ENCODE measurements around the gene C1orf198.

C1orf198 gene

GRCh38 chr1:230824919-230825721, 43.2 kb downstream of the C1orf198 start:
- peaks cover 6% of the 10 kb centered on the region; the same call in 1 of the 2 replicates for H3K27me3 ChIP-seq (ENCODE audit: control insufficient read depth, low read length)
- no peaks in the 10 kb centered on the region for H4K20me1 ChIP-seq (ENCODE audit: control insufficient read depth, insufficient read depth, low read depth, low read length)
- no peaks in the 10 kb centered on the region for H3K36me3 ChIP-seq (ENCODE audit: control insufficient read depth, low read length)
- H3K4me3 ChIP-seq (ENCODE audit: low read length) = no peak overlapping the region
- no peaks in the 10 kb centered on the region for H3K79me2 ChIP-seq (ENCODE audit: control insufficient read depth, low read length)
- no peak overlapping the region for H3K4me2 ChIP-seq (ENCODE audit: low read length)
- H3F3A ChIP-seq (ENCODE audit: control insufficient read depth, insufficient read depth) = no peaks in the 10 kb centered on the region
- H3K9me2 ChIP-seq (replicated peaks; ENCODE audit: control insufficient read depth, low read length) = no peaks in the 10 kb centered on the region
- TF ChIP-seq EZH2phosphoT487 (IDR thresholded peaks at IDR 0.05; ENCODE audit: borderline replicate concordance, low read length) = no peak
- H3K9me3 ChIP-seq (ENCODE audit: control insufficient read depth, insufficient read depth, low read length) = no peaks in the 10 kb centered on the region
- no peak overlapping the region for H3K27ac ChIP-seq (ENCODE audit: low read depth, low read length)
- H3K4me1 ChIP-seq (ENCODE audit: control insufficient read depth, low read length) = no peaks in the 10 kb centered on the region

GRCh38 chr1:230824551-230824918, 43.8 kb downstream of the C1orf198 start:
- no peaks in the 10 kb centered on the region for H3F3A ChIP-seq (ENCODE audit: control insufficient read depth, insufficient read depth)
- TF ChIP-seq CTCF (IDR thresholded peaks at IDR 0.05; ENCODE audit: low read depth, low read length, poor library complexity, severe bottlenecking) (no peak), EZH2phosphoT487 (IDR thresholded peaks at IDR 0.05; ENCODE audit: borderline replicate concordance, low read length) (no peak)
- no peaks in the 10 kb centered on the region for H3K9me2 ChIP-seq (replicated peaks; ENCODE audit: control insufficient read depth, low read length)
- H3K4me1 ChIP-seq (ENCODE audit: control insufficient read depth, low read length) = no peaks in the 10 kb centered on the region
- no peak overlapping the region for H3K4me3 ChIP-seq (ENCODE audit: low read length)
- H3K9me3 ChIP-seq (ENCODE audit: control insufficient read depth, insufficient read depth, low read length) = no peaks in the 10 kb centered on the region
- no peak overlapping the region for H3K4me2 ChIP-seq (ENCODE audit: low read length)
- H3K27me3 ChIP-seq (ENCODE audit: control insufficient read depth, low read length) = peaks cover 9% of the 10 kb centered on the region; the same call in 1 of the 2 replicates
- no peak overlapping the region for H3K27ac ChIP-seq (ENCODE audit: low read depth, low read length)
- H3K36me3 ChIP-seq (ENCODE audit: control insufficient read depth, low read length) = no peaks in the 10 kb centered on the region
- no peaks in the 10 kb centered on the region for H4K20me1 ChIP-seq (ENCODE audit: control insufficient read depth, insufficient read depth, low read depth, low read length)
- no peaks in the 10 kb centered on the region for H3K79me2 ChIP-seq (ENCODE audit: control insufficient read depth, low read length)

GRCh38 chr1:230823931-230824381, 44.4 kb downstream of the C1orf198 start:
- H3K36me3 ChIP-seq (ENCODE audit: control insufficient read depth, low read length) = no peaks in the 10 kb centered on the region
- no peaks in the 10 kb centered on the region for H4K20me1 ChIP-seq (ENCODE audit: control insufficient read depth, insufficient read depth, low read depth, low read length)
- H3K79me2 ChIP-seq (ENCODE audit: control insufficient read depth, low read length) = no peaks in the 10 kb centered on the region
- H3K4me1 ChIP-seq (ENCODE audit: control insufficient read depth, low read length) = no peaks in the 10 kb centered on the region
- no peaks in the 10 kb centered on the region for H3F3A ChIP-seq (ENCODE audit: control insufficient read depth, insufficient read depth)
- no peaks in the 10 kb centered on the region for H3K9me3 ChIP-seq (ENCODE audit: control insufficient read depth, insufficient read depth, low read length)
- no peak overlapping the region for H3K4me3 ChIP-seq (ENCODE audit: low read length)
- H3K9me2 ChIP-seq (replicated peaks; ENCODE audit: control insufficient read depth, low read length) = no peaks in the 10 kb centered on the region
- H3K4me2 ChIP-seq (ENCODE audit: low read length) = no peak overlapping the region
- no peak for TF ChIP-seq CTCF (IDR thresholded peaks at IDR 0.05; ENCODE audit: low read depth, low read length, poor library complexity, severe bottlenecking)
- TF ChIP-seq EZH2phosphoT487 (IDR thresholded peaks at IDR 0.05; ENCODE audit: borderline replicate concordance, low read length) = no peak
- no peak overlapping the region for H3K27ac ChIP-seq (ENCODE audit: low read depth, low read length)
- peaks cover 9% of the 10 kb centered on the region; the same call in 1 of the 2 replicates for H3K27me3 ChIP-seq (ENCODE audit: control insufficient read depth, low read length)

- Histone ChIP-seq H3K27ac (ENCODE audit: low read depth, low read length) (no peak overlapping the region), H3F3A (ENCODE audit: control insufficient read depth, insufficient read depth) (no peaks in the 10 kb centered on the region), H3K27me3 (ENCODE audit: control insufficient read depth, low read length) (peaks cover 9% of the 10 kb centered on the region; the same call in 1 of the 2 replicates), H3K9me3 (ENCODE audit: control insufficient read depth, insufficient read depth, low read length) (no peaks in the 10 kb centered on the region), H3K4me1 (ENCODE audit: control insufficient read depth, low read length) (no peaks in the 10 kb centered on the region), H3K4me2 (ENCODE audit: low read length) (no peak overlapping the region), H3K36me3 (ENCODE audit: control insufficient read depth, low read length) (no peaks in the 10 kb centered on the region), H4K20me1 (ENCODE audit: control insufficient read depth, insufficient read depth, low read depth, low read length) (no peaks in the 10 kb centered on the region), H3K4me3 (ENCODE audit: low read length) (no peak overlapping the region), H3K79me2 (ENCODE audit: control insufficient read depth, low read length) (no peaks in the 10 kb centered on the region), H3K9me2 (replicated peaks; ENCODE audit: control insufficient read depth, low read length) (no peaks in the 10 kb centered on the region)
- TF ChIP-seq CTCF (IDR thresholded peaks at IDR 0.05; ENCODE audit: low read depth, low read length, poor library complexity, severe bottlenecking) (no peak), EZH2phosphoT487 (IDR thresholded peaks at IDR 0.05; ENCODE audit: borderline replicate concordance, low read length) (no peak)
Measured at GRCh38 chr1:230823426-230823825, 44.9 kb downstream of the C1orf198 start.
